Thoracic aorta (tissue), 2 donors: Measurements from ENCODE around the gene SEPSECS. TPM values are rescaled to one million over a fixed set of nuclear protein-coding genes. Genes with fewer than 3 reads are reported as not detected.

ENCODE experiments used
- ATAC-seq: fragments of 150-250 bp; one replicate; pipeline ENCODE4 v1.8.0; 2017; ENCODE audit warnings: low read depth; ENCODE audit not compliant: insufficient number of reproducible peaks, low FRiP score
- DNase-seq: peaks from one replicate; pipeline ENCODE4 v3.0.0-alpha.2; 2020; ENCODE audit warnings: low spot score
- H3K27ac ChIP-seq, 2 donors: fragments of 200-600 bp; sonication (generic); 1 replicate in 1 of 2; 2 replicates in 1 of 2; pipeline ENCODE4 v1.5.1; 2016; ENCODE audit warnings: mild to moderate bottlenecking in 2 of 2, moderate library complexity in 2 of 2
- H3K27me3 ChIP-seq: fragments of 200-600 bp; sonication (generic); replicated peaks from 2 replicates; pipeline ENCODE4 v1.6.0; 2016; ENCODE audit warnings: mild to moderate bottlenecking; ENCODE audit not compliant: insufficient read depth
- H3K36me3 ChIP-seq: fragments of 200-600 bp; sonication (generic); one replicate; pipeline ENCODE4 v1.5.1; 2016
- H3K4me1 ChIP-seq, 2 donors: fragments of 200-600 bp; sonication (generic); 1 replicate in 1 of 2; 2 replicates in 1 of 2; pipeline versions ENCODE4 v1.5.1 to v1.6.0; 2016; ENCODE audit warnings: low read depth in 2 of 2, mild to moderate bottlenecking in 1 of 2; ENCODE audit not compliant: control insufficient read depth in 1 of 2
- H3K4me3 ChIP-seq: fragments of 200-600 bp; sonication (generic); 2 replicates; pipeline ENCODE4 v1.5.1; 2016; ENCODE audit warnings: mild to moderate bottlenecking
- H3K9me3 ChIP-seq: fragments of 200-600 bp; sonication (generic); 2 replicates; pipeline ENCODE4 v1.5.1; 2016
- total RNA-seq, 2 donors: library from RNA; depleted of rRNA; stranded (reverse); fragments of >200 nt; gene quantifications; one replicate each; pipeline versions ENCODE4 v1.1.0 to v1.2.3, GENCODE V29; 2016
- TF ChIP-seq, protein P1 (sequence below): fragments of 200-600 bp; sonication (generic); IDR thresholded peaks from one replicate; pipeline ENCODE4 v1.5.1; 2019; ENCODE audit warnings: antibody characterized with exemption

Gene SEPSECS
- total RNA-seq, 2 donors from 2014 or later: 3.4 to 5.9 TPM

DNA sequence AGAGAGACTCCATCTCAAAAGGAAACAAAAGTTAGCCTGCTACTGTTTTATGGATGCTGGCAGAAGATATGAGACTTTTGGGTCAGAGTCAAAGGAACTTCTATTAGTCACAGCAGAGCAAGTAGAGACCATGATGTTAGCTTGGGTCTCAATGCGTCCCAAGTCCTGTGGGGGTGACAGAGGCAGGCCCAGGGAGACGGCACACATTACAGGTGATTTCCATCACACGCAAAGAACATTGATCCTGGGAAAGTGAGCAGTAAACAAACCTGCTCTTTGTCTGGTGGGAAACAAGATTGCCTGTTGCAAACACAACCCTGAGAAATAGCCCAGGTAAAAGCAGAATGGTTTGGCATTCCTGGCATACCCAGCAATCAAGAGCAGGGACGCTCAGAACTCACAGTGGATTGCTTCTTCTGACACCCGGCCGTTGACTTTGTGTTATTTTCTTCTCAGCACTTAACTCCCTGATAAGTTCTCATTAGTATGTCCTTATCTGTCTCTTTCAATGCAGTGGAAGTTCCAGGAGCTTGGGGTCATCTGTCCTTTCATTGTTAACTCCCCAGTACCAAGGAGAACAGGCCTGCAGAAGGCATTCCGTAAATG is 78.3 kb downstream of the SEPSECS start:
- no peaks in the 10 kb centered on the region for H3K36me3 ChIP-seq
- ATAC-seq (no peak), DNase-seq (no peak)
- TF ChIP-seq, protein P1, sequence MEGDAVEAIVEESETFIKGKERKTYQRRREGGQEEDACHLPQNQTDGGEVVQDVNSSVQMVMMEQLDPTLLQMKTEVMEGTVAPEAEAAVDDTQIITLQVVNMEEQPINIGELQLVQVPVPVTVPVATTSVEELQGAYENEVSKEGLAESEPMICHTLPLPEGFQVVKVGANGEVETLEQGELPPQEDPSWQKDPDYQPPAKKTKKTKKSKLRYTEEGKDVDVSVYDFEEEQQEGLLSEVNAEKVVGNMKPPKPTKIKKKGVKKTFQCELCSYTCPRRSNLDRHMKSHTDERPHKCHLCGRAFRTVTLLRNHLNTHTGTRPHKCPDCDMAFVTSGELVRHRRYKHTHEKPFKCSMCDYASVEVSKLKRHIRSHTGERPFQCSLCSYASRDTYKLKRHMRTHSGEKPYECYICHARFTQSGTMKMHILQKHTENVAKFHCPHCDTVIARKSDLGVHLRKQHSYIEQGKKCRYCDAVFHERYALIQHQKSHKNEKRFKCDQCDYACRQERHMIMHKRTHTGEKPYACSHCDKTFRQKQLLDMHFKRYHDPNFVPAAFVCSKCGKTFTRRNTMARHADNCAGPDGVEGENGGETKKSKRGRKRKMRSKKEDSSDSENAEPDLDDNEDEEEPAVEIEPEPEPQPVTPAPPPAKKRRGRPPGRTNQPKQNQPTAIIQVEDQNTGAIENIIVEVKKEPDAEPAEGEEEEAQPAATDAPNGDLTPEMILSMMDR: no peak
- no peak overlapping the region for H3K4me3 ChIP-seq
- no peaks in the 10 kb centered on the region for H3K9me3 ChIP-seq
- no peak overlapping the region for H3K27ac ChIP-seq
- H3K4me1 ChIP-seq: no peaks in the 10 kb centered on the region
- no peaks in the 10 kb centered on the region for H3K27me3 ChIP-seq

DNA sequence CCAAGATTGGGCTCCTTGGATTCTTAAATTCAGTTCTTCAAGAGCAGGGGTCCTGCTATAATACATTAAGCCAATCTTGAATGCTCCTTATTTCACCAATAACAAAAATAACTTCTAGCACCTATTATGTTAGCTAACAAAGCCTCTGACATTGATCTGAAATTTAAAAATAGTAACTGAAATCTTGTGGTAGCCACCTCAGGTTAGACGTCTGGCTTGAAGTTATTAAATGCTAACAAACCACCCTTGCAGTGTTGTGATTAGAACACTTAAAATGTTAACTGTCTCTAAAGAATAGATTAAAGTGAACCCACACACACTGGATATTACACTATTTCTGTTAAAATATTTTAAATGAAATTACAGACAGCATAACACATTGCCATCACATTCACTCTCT is 79.7 kb downstream of the SEPSECS start:
- DNase-seq (no peak), ATAC-seq (no peak)
- TF ChIP-seq, protein P1: no peak
- no peaks in the 10 kb centered on the region for H3K9me3 ChIP-seq
- no peak overlapping the region for H3K4me3 ChIP-seq
- no peak overlapping the region for H3K27ac ChIP-seq
- no peaks in the 10 kb centered on the region for H3K36me3 ChIP-seq
- no peaks in the 10 kb centered on the region for H3K4me1 ChIP-seq
- H3K27me3 ChIP-seq: no peaks in the 10 kb centered on the region

DNA sequence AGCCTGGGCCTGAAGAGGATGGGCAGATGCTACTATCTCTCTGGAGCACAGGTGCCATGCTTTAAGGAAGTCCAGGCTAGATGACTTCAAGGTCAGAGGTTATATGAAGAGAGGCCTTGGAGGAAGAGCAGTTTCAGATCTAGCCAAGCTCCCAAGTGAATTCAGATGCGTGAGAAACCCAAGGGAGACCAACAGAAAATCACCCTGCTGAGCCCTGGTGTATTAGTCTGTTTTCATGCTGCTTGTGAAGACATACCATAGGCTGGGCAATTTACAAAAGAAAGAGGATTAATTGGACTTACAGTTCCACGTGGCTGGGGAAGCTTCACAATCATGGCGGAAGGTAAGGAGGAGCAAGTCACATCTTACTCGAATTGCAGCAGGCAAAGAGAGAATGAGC is 81.7 kb downstream of the SEPSECS start:
- Histone ChIP-seq H3K4me3 (no peak overlapping the region), H3K4me1 (no peaks in the 10 kb centered on the region), H3K36me3 (no peaks in the 10 kb centered on the region), H3K9me3 (no peaks in the 10 kb centered on the region), H3K27me3 (no peaks in the 10 kb centered on the region), H3K27ac (no peak overlapping the region)
- no peak for DNase-seq
- ATAC-seq: no peak
- TF ChIP-seq, protein P1: no peak

DNA sequence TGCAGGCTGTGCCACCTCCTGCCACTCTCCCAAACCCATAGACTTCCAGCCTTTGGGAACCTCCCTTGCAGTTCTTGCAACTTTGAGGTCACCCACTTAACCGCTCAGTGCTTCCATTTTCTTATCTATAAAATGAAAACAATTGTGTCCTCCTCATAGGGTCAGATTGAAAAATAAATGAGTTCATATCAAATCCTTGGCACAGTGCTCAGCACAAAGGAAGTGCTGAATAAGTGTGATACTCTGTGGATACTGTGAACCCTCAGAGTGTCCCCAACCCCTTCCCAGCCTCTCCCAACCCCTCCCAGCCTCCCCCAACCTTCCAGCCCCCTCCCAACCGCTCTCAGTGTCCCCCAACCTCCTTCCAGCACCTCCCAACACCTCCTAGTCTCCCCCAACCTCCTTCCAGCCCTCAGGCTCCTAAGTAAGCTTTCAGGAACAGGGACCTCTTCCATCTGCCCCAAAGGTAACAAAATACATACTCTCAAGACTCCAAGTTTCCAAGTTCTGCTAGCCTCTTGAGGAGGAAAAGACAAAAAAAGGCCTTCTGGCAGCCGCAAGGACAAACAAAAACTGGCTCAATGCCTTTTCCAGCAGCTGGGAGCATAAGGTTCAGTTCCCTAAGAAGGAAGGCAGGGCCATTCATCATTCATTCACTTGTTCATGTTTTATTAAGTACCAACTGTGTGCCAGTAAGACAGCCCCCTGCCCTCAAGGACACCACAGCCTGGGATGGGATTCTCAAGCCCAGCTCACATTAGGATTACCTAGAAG is 83.4 kb downstream of the SEPSECS start:
- Histone ChIP-seq H3K4me1 (no peaks in the 10 kb centered on the region), H3K9me3 (no peaks in the 10 kb centered on the region), H3K4me3 (no peak overlapping the region), H3K27ac (no peak overlapping the region), H3K36me3 (no peaks in the 10 kb centered on the region), H3K27me3 (no peaks in the 10 kb centered on the region)
- ATAC-seq: no peak
- DNase-seq: no peak
- TF ChIP-seq, protein P1: no peak

DNA sequence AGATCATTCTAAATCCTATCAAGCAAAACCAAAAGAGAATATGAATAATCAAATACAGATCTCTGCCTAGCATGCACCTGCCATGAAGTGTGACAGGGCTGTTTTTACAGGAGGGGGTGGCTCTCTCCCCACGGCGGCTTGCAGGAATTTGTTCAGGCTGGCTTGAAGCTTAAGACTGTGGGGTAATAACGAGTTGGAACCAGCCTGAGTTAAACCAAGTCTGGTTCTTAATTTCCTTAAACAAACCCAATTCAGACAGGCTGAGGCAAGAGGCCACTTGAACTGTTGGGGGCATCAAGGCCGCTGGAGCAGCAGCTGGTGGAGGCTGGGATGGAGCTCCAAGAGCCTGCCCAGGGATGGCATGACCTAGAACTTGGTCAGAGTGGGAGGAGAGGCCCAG is 84.4 kb downstream of the SEPSECS start:
- ATAC-seq (no peak), DNase-seq (no peak)
- Histone ChIP-seq H3K27ac (no peak overlapping the region), H3K4me3 (no peak overlapping the region), H3K9me3 (no peaks in the 10 kb centered on the region), H3K4me1 (no peaks in the 10 kb centered on the region), H3K36me3 (no peaks in the 10 kb centered on the region), H3K27me3 (no peaks in the 10 kb centered on the region)
- TF ChIP-seq, protein P1: no peak
